Suprapubic skin (tissue), 4 donors: ENCODE measurements around the gene TEDC2.

Experiments used
- CTCF ChIP-seq, 2 donors: fragments of 200-600 bp in 1 of 2; fragments of 450-650 bp in 1 of 2; sonication (generic) in 1 of 2; IDR thresholded peaks; one replicate each; pipeline ENCODE4 v1.5.1; 2016 to 2019; ENCODE audit warnings: antibody characterized with exemption in 2 of 2, mild to moderate bottlenecking in 1 of 2, moderate library complexity in 1 of 2
- EP300 ChIP-seq: sonication (generic); formaldehyde crosslinking; IDR thresholded peaks from one replicate; pipeline ENCODE4 v1.6.1; 2017; ENCODE audit warnings: antibody characterized with exemption
- POLR2A ChIP-seq, 2 donors: fragments of 450-650 bp; IDR thresholded peaks; one replicate each; pipeline ENCODE4 v1.6.1; 2017; ENCODE audit warnings: antibody characterized with exemption in 2 of 2, mild to moderate bottlenecking in 2 of 2, moderate library complexity in 2 of 2
- POLR2AphosphoS5 ChIP-seq, 3 donors: sonication (generic); formaldehyde crosslinking; IDR thresholded peaks; one replicate each; pipeline ENCODE4 v1.6.1; 2017; ENCODE audit warnings: antibody characterized with exemption in 3 of 3

DNA sequence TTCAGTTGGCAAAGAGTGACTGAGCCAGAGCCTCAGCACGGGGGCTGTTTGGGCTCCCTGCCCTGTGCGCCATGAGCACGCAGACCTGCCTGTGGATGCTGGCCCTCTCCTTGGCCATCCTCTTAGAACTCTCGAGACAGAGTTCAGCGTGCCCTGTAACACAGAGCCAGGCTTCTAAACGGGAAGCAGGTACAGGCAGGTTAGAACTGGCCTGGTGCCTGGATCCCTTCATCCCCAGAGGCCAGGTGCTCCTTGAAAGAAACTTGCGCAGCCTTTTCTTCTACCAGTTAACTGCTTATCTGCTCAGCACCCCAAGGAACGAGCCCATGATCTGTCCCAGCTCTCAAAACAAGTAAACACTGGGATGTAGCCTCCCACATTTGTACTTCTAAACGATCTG lies 23.8 kb upstream of the TEDC2 start:
- no peak for TF ChIP-seq POLR2A (IDR thresholded peaks at IDR 0.05)
- no peak for TF ChIP-seq EP300
- TF ChIP-seq POLR2AphosphoS5 (IDR thresholded peaks at IDR 0.05) = no peak
- no peak for TF ChIP-seq CTCF (IDR thresholded peaks at IDR 0.05)
